Activated CD4-positive, CD25-positive, alpha-beta regulatory T cell treated with anti-CD3 and anti-CD28 coated beads, Interleukin-2, amount 50 U/mL, for 16 hours (primary cell): Measurements from ENCODE around the gene OXER1.
"Not testable (repeated sequence)": the region's sequence is repeated elsewhere in the genome, so short reads cannot be mapped to it uniquely, and the experiment has no call there.

Experiments
- DNase-seq: peaks from one replicate; pipeline ENCODE4 v3.0.0-alpha.2; 2020; ENCODE audit warnings: low read depth, low spot score

Gene OXER1

DNA sequence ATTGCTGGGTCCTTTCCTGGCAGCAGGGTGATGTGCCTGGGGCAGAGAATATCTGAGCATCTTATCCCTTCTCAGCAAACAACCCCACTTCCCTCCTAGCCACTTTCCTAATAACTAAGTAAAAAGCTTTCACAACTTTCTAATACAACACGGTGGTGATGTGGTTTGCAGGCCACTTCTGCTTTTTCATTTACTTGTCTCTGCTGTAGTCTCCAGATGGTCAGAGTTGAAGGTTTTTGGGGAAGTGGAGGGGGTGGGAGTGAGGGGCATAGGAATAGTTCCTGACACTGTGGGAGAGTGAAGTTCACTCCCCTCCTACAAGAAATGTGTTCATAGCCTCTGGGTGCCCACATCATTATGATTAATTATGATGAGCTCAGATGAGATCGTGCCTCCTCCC is 11.6 kb downstream of the OXER1 start:
- DNase-seq = no peak

DNA sequence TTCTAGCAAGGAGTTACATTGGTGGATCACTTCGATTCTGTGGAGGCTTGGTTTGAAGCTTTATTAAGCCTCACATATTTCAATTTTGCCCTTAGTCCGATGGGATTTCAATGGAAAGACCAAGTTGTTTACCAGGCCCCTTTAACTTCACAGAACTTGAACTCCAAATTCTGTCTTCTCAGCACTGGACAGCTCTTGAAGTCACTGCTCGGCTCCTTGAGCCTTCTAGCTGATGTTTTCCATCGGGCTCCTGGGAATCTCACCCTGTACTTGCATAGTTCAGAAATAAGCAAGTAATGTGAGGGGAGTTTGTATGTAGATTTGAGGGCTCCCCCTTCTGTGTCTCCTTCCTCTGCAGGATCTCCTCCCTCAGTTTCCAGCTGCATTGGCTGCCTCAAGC is 15.1 kb downstream of the OXER1 start:
- DNase-seq = no peak

DNA sequence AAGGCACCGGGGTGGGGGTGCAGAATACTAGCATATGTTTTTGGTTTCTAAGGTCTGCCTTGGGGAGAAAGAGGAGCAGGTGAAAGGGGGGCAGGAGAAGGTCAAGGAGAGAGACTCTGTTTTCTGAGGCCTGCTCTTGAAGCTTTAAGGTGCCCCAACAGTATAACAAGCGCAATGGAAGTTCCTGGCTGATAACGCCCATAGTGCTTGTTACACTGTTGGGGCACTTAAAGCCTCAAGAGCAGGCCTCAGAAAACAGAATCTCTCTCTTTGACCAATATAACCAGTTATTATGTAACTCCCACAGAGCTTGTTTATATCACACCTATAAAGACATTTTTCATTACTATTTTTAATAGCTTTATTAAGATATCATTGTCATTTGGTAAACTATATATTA is 16.5 kb downstream of the OXER1 start:
- DNase-seq = no peak

GRCh38 chr2:42744545-42745082 is 19.3 kb downstream of the OXER1 start:
- no peak for DNase-seq

DNA sequence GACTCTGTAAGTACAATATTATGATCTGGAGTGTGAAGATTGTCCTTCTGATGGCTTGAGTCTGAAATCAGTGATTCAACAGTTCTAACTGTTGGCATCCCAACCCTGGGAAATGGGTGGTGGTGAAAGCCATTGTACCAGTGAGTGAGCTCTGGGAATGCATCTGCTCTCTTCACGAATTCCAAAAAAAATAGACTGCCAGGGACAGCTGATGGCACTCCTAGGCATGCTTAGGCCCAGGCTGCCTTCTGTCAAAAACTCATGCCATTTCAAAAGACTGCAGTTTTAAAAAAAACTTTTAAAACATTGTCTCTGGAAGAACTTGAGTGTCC is 20.3 kb downstream of the OXER1 start:
- no peak for DNase-seq

DNA sequence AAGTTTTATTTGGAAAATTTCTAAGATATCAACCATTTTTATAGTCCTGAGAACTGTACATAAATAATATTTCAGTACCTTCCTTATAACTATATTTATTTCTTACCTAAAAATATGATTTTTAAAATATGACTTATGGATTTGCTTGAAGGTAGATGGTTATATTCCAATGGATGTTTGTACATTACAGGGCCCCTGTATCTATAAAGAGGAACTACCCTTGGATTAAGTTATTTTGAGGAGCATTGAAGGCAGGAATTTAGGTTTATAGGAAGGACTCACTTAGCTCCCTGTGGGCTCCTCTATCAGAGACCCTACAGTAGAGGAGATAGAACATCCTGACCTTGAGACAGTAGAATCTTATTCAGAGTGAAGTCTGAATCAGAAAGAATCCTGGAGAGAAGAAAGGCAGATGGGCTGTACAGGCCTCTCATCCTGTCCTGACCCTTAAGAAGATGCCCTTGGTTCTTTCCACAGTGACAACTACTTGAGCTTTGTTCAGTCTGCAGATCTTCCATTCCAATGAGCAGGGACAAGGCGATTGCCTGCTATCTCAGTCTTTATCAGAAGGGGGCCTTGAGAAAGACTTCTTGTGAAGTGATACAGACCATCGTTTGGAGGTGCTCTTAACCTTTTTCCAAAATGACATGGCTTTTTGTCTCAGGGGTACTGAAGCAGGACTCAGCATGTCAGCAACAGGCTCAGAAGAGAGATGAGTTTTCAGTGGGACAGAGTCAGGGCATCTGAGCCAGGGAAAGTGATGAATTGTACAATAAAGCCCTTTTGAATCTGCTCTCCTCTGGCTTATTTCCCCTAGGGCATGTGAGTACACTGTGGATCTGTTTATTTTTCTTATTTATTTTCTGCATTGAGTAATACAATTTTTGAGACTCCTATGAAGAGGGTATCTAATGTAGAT is 20.9 kb downstream of the OXER1 start:
- DNase-seq = no peak

- DNase-seq = no peak
These were observed 22.8 kb downstream of the OXER1 start for GRCh38 chr2:42741140-42741539.

DNA sequence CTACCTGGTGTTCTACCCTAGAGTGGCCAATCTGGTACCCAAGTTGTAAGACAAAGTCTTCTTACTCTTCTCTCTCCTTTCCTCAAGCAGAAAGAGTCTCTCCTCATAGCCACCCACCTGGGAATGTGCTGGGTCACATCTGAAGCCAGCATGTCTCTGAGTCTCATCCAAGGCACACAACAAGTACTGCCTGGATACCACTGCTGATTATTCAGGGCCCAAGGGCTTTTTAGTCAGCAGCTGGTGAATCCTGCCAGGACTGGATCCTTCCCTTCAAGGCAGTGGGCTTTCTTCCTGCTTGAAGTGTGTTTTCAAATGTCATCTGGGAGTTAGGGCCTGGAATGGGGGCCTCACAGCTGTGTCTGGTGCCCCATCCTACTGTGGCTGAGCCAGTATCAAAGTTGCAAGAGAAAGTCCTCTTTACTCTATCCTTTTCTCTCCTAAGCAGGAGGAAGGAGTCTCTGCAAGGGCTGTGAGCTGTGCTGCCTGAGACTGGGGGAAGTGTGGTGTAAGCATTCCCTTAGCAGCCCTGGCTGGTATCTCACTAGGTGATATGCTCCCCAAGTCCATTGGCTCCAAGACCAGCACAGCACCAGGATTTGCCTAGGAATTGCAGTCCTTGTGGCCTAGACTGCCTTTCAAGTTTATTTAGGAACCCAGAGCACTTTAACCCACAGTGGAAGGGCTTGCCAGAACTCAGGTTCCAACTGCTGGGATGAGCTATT is 27.2 kb downstream of the OXER1 start:
- DNase-seq = no peak

DNA sequence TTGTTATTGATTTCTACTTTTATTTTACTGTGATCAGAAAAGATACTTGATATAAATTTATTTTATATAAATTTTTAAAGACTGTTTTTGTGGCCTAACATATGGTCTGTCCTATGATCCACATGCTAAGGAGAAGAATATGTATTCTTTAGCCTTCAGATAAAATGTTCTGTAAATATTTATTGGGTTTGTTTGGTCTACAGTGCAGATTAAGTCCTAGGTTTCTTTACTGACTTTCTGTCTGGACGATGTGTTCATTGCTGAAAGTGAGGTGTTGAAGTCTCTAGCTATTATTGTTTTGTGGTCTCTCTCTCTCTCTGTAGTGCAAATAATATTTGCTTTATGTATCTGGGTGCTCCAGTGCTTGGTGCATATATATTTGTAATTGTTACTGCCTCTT is 30.1 kb downstream of the OXER1 start:
- DNase-seq = no peak

DNA sequence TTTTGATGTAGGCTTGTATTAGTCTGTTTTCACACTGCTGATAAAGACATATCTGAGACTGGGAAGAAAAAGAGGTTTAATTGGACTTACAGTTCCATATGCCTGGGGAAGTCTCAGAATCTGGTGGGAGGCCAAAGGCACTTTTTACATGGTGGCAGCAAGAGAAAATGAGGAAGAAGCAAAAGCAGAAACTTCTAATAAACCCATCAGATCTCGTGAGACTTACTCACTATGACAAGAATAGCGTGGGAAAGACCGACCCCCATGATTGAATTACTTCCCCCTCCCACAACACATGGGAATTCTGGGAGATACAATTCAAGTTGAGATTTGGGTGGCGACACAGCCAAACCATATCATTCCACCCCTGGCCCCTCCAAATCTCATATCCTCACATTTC is 32.6 kb downstream of the OXER1 start:
- DNase-seq = not testable (repeated sequence)

GRCh38 chr2:42726680-42727079 is 37.3 kb downstream of the OXER1 start:
- DNase-seq = no peak

GRCh38 chr2:42725657-42726056 is 38.3 kb downstream of the OXER1 start:
- DNase-seq = no peak

GRCh38 chr2:42724886-42725285 is 39.0 kb downstream of the OXER1 start:
- no peak for DNase-seq

GRCh38 chr2:42723465-42723864 is 40.5 kb downstream of the OXER1 start:
- no peak for DNase-seq

DNA sequence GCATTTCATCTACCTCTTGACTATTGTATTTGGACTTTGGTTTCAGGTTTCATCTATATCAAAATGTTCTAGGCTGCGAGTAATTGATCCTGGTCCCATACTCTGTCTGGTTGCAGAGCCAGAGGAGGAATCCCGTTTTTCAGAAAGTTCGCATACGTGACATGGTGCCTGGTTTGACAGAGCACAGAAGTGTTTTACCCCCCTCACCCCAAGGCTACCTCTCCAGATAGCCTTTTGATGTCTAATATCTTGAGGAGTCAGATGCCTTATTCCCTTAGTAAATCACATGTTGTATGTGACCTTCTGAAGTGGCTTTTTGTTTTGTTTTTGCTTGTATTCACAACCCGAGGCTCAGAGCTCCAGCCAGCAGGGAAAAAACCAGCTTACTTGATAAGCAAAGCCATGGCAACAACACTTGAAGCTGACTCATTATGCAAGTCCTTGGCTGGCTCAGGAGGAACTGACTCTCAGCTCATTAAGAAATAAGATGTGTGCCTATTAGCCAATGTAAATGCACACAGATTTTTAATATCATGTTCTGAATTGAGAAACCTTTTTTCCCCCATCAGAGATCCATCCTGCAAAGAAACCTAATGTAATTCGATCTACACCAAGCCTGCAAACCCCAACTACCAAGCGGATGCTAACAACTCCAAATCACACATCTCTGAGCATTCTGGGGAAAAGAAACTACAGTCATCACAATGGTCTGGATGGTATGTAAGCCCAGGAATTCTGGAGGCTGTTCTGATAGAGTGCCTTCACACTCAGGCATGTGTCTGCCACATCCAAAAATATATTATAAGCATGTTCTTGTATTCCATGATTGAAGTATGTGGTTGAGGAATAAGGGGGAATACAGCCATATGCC is 41.4 kb downstream of the OXER1 start:
- DNase-seq = no peak

- no peak for DNase-seq
These were observed 42.0 kb downstream of the OXER1 start for GRCh38 chr2:42721898-42722297.

- no peak for DNase-seq
These were observed 49.2 kb downstream of the OXER1 start for GRCh38 chr2:42714686-42715085.

GRCh38 chr2:42713920-42714319 is 50.0 kb downstream of the OXER1 start:
- no peak for DNase-seq

- DNase-seq = no peak
These were observed 51.0 kb downstream of the OXER1 start for GRCh38 chr2:42712934-42713333.
